WI38 (cell line): Measurements from ENCODE around the gene ACAD11.

Experiments
- H3K4me3 ChIP-seq: 2 replicates; pipeline ENCODE4 v1.5.1; 2011; ENCODE audit warnings: low read depth, mild to moderate bottlenecking, control low read depth, low read length
- TF ChIP-seq, protein P1 (sequence below): IDR thresholded peaks from 2 replicates; pipeline ENCODE4 v1.5.1; 2012; ENCODE audit warnings: low read depth, mild to moderate bottlenecking, control low read depth, low read length

The ACAD11 gene

GRCh38 chr3:132535575-132536441 is 123.8 kb downstream of the ACAD11 start:
- TF ChIP-seq, protein P1, sequence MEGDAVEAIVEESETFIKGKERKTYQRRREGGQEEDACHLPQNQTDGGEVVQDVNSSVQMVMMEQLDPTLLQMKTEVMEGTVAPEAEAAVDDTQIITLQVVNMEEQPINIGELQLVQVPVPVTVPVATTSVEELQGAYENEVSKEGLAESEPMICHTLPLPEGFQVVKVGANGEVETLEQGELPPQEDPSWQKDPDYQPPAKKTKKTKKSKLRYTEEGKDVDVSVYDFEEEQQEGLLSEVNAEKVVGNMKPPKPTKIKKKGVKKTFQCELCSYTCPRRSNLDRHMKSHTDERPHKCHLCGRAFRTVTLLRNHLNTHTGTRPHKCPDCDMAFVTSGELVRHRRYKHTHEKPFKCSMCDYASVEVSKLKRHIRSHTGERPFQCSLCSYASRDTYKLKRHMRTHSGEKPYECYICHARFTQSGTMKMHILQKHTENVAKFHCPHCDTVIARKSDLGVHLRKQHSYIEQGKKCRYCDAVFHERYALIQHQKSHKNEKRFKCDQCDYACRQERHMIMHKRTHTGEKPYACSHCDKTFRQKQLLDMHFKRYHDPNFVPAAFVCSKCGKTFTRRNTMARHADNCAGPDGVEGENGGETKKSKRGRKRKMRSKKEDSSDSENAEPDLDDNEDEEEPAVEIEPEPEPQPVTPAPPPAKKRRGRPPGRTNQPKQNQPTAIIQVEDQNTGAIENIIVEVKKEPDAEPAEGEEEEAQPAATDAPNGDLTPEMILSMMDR: no peak; the same call in none of the 2 replicates
- H3K4me3 ChIP-seq: no peak overlapping the region

- H3K4me3 ChIP-seq: no peak overlapping the region
- TF ChIP-seq, protein P1: no peak
Observed at GRCh38 chr3:132530624-132531023, 129.0 kb downstream of the ACAD11 start.

DNA sequence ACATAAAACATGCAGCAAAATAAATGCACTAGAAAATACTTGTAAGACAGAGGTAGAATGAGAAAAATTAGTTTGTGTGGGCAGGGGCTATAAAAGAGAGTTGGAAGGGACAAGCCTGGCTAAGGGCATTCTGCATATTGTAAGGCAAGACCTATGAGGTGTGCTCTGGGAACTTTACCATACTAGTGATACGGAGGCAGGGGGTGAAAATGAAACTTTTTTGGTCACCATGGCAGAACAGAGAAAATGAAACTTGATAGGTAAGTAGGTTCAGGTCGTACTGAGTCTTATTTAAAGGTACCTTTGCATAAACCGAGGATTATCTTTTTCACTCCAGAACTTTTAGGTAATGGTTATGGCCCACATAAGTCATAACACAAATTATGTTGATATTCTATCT is 137.3 kb downstream of the ACAD11 start:
- TF ChIP-seq, protein P1: no peak
- H3K4me3 ChIP-seq: no peak overlapping the region

GRCh38 chr3:132521901-132522300 is 137.7 kb downstream of the ACAD11 start:
- no peak overlapping the region for H3K4me3 ChIP-seq
- TF ChIP-seq, protein P1: no peak

DNA sequence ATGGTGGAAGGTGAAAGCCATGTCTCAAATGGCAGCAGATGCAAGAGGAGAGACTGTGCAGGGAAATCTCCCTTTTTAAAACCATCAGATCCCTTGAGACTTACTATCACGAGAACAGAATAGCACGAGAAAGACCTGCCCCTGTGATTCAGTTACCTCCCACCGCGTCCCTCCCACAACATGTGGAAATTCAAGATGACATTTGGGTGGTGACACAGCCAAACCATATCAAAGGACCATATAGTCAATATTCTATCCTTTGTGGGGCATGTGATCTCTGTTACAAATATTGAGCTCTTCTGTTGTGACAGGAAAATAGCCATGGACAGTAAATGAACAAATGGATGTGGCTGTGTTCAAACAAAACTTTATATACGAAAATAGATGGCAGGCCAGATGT is 139.7 kb downstream of the ACAD11 start:
- no peak overlapping the region for H3K4me3 ChIP-seq
- TF ChIP-seq, protein P1: no peak

DNA sequence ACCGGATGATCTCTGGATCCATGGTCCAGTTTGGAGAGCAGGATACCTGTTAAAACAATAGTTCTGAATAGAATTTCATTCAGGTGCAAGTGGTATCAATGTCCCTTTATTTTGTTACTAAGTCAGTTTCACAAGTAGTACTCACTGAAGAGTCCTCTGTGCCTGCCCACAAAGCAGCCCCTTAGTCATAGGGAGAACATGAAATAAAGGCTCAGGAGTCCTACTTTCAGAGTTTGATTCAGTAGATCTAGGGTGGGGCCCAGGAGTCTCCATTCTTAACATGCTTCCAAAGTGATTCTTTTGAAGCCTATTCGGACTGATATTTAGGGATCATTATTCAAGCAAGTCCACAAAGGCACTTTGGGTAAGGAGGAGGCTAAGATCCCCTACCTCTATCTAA is 142.3 kb downstream of the ACAD11 start:
- TF ChIP-seq, protein P1: no peak
- no peak overlapping the region for H3K4me3 ChIP-seq

DNA sequence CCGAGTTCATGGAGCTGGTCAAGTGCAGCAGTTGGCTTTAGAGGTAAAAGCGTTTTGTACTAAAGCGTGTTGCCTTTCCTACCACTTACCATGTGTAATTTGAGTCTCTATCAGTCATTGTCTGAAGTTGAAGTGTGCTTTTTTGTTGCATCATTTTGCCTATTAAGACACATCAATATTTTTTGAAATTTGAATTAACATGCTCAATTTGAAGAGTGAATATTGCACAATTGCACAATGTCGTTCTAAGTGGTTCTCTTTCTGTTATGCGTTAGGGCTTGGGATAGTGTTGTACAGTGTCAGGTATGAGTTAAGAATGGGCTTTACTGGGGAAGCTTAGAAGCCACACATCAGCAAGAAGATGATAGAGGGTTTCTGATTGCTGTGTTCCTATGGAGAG is 146.6 kb downstream of the ACAD11 start:
- no peak overlapping the region for H3K4me3 ChIP-seq
- TF ChIP-seq, protein P1: no peak
